Measurements from ENCODE around the gene LRRC8A.

DNA sequence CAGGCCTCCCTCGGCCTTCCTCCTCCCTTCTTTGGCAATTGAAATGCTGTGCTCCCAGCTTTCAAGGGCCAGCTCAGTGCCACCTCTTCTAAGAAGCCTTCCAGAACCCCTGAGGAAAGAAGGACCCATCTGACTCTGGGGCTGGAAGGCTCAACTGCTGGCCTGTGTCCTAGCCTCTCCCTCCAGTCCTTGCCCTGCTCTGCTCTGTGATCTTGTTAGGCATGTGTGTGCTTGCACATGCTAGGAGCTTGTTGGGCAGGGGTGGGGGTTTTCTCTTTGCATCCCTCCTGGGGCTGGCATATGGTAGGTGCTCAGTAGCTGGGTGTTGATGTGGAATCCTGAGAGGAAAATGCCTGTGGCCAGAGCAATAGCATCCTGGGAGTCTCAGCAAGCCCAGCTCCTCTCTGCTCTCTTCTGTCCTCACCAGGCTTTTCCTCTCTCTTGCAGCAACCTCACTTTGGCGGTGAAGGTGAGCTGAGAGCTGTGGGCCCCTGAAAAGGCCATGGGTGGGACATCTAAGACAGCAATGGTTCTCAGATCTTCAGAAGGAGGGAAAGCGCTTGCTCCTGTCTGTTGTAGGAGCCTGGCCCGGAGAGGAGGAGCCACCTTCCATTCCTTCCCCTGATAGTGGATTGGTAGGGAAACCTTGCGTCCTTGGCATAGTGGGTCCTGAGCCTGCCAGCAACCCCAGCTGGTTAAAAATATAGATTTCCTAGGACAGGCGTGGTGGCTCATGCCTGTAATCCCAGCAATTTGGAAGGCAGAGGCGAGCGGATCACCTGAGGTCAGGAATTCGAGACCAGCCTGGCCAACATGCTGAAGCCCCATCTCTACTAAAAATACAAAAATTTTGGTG, 55.6 kb downstream of the LRRC8A start:
- no peak for TF ChIP-seq POLR2A (IDR thresholded peaks at IDR 0.05)
- TF ChIP-seq CTCF (IDR thresholded peaks at IDR 0.05), result no peak

Measured in esophagus squamous epithelium (tissue), 4 donors.